GM12878 (cell line): ENCODE results near the gene SYCN. TPM values are rescaled to one million over a fixed set of nuclear protein-coding genes. Genes with fewer than 3 reads are reported as not detected.

Source experiments
- ATAC-seq: fragments of 200-7000 bp; cut with Tn5 transposase; 3 replicates; pipeline ENCODE4 v1.9.1; 2020; ENCODE audit warnings: mild to moderate bottlenecking, moderate library complexity
- BruUV-seq: library from RNA; stranded (reverse); fragments of 400-500 nt; replicated peaks from 2 replicates; lab custom pipeline; 2021; lab: Mats Ljungman, UMichigan
- CTCF ChIA-PET: fragments of 300-600 bp; sonication (Branson Sonifier 250); formaldehyde crosslinking; extraction: SDS; loops from one replicate; lab custom pipeline; 2021; ENCODE audit warnings: inconsistent platforms; lab: Yijun Ruan, JAX
- POLR2A ChIA-PET: fragments of 350-600 bp; formaldehyde crosslinking; extraction: SDS; loops from one replicate; lab custom pipeline; 2021; ENCODE audit warnings: inconsistent platforms; lab: Charles Lee
- RAD21 ChIA-PET: fragments of 300-600 bp; sonication (Branson Sonifier 250); formaldehyde crosslinking; loops from one replicate; lab custom pipeline; 2023; ENCODE audit warnings: antibody characterized with exemption; ENCODE audit not compliant: unreplicated experiment; lab: Charles Lee
- SMC1A ChIA-PET: fragments of 300-600 bp; sonication (Branson Sonifier 250); formaldehyde crosslinking; loops from one replicate; lab custom pipeline; 2023; ENCODE audit not compliant: unreplicated experiment, uncharacterized antibody; lab: Charles Lee
- DNase-seq: peaks from one replicate; pipeline ENCODE4 v3.0.0-alpha.2; 2011; ENCODE audit warnings: low read depth, low spot score
- FAIRE-seq: peaks from 3 replicates; lab custom pipeline; 2011; peaks lifted over from hg19 to GRCh38; lab: Jason Lieb, UNC
- H2AFZ ChIP-seq: 2 replicates; pipeline ENCODE4 v1.6.0; 2011; ENCODE audit warnings: low read depth, low read length, control low read depth; ENCODE audit not compliant: control insufficient read depth
- H3K27ac ChIP-seq: 2 replicates; pipeline ENCODE4 v1.5.1; 2011; ENCODE audit warnings: control low read depth; ENCODE audit not compliant: control insufficient read depth, insufficient read depth
- H3K27me3 ChIP-seq, 2 experiments: replicated peaks in 1 of 2; 2 replicates each; pipeline versions ENCODE4 v1.6.0 to v1.6.1; 2011; ENCODE audit warnings: low read length in 1 of 2; ENCODE audit not compliant: control insufficient read depth in 2 of 2, insufficient read depth in 2 of 2
- H3K36me3 ChIP-seq, 2 experiments: 2 replicates each; pipeline ENCODE4 v1.5.1; 2011; ENCODE audit warnings: low read length in 1 of 2; ENCODE audit not compliant: control insufficient read depth in 2 of 2, insufficient read depth in 2 of 2
- H3K4me1 ChIP-seq: 2 replicates; pipeline ENCODE4 v1.6.1; 2011; ENCODE audit warnings: mild to moderate bottlenecking, low read length, moderate library complexity, mixed read lengths; ENCODE audit not compliant: control insufficient read depth, insufficient read depth
- H3K4me2 ChIP-seq: 2 replicates; pipeline ENCODE4 v1.6.0; 2011; ENCODE audit warnings: control low read depth; ENCODE audit not compliant: control insufficient read depth, insufficient read depth
- H3K4me3 ChIP-seq: fragments of 200-600 bp; sonication (generic); 2 replicates; pipeline ENCODE4 v1.5.1; 2016
- H3K79me2 ChIP-seq: 2 replicates; pipeline ENCODE4 v1.6.0; 2011; ENCODE audit warnings: low read length; ENCODE audit not compliant: control insufficient read depth, insufficient read depth
- H3K9ac ChIP-seq: 2 replicates; pipeline ENCODE4 v1.8.0; 2011; ENCODE audit warnings: low read length, control low read depth, mixed read lengths; ENCODE audit not compliant: control insufficient read depth, insufficient read depth
- H3K9me3 ChIP-seq: replicated peaks from 3 replicates; pipeline ENCODE4 v1.5.1; 2011; ENCODE audit warnings: mild to moderate bottlenecking, low read length; ENCODE audit not compliant: control insufficient read depth, insufficient read depth
- H4K20me1 ChIP-seq: 2 replicates; pipeline ENCODE4 v1.6.0; 2011; ENCODE audit not compliant: control insufficient read depth, insufficient read depth
- BHLHE40 ChIP-seq, 2 experiments: fragments of 450-650 bp in 1 of 2; IDR thresholded peaks; 2 replicates each; pipeline ENCODE4 v1.6.1; 2011 to 2017; ENCODE audit warnings: low read depth in 2 of 2, borderline replicate concordance in 1 of 2, improper control_type of control experiment in 1 of 2, low read length in 1 of 2, mild to moderate bottlenecking in 1 of 2
- E2F4 ChIP-seq: IDR thresholded peaks from 2 replicates; pipeline ENCODE4 v1.6.1; 2012; ENCODE audit warnings: low read depth, low read length, improper control_type of control experiment
- EP300 ChIP-seq, 2 experiments: fragments of 150-350 bp in 1 of 2; IDR thresholded peaks; 2 replicates each; pipeline ENCODE4 v1.6.1; 2011 to 2012; ENCODE audit warnings: low read depth in 2 of 2, low read length in 2 of 2, borderline replicate concordance in 1 of 2, improper control_type of control experiment in 1 of 2, inconsistent platforms in 1 of 2; ENCODE audit not compliant: control insufficient read depth in 1 of 2
- IKZF2 ChIP-seq, 2 experiments: fragments of 450-650 bp; IDR thresholded peaks; 2 replicates each; pipeline ENCODE4 v1.6.1; 2017; ENCODE audit warnings: mild to moderate bottlenecking in 2 of 2, moderate library complexity in 2 of 2
- MLLT1 ChIP-seq: fragments of 450-650 bp; IDR thresholded peaks from 2 replicates; pipeline ENCODE4 v1.6.1; 2016; ENCODE audit warnings: mild to moderate bottlenecking
- MYB ChIP-seq: fragments of 150-350 bp; IDR thresholded peaks from 2 replicates; pipeline ENCODE4 v1.6.1; 2014; ENCODE audit warnings: mild to moderate bottlenecking, low read depth, low read length, borderline replicate concordance
- NFYA ChIP-seq: IDR thresholded peaks from 2 replicates; pipeline ENCODE4 v1.6.1; 2011; ENCODE audit warnings: low read depth, mild to moderate bottlenecking, low read length, improper control_type of control experiment, borderline replicate concordance
- PRDM15 ChIP-seq: fragments of 450-650 bp; formaldehyde crosslinking; IDR thresholded peaks from 2 replicates; pipeline ENCODE4 v1.4.0; 2020; ENCODE audit warnings: mild to moderate bottlenecking, moderate library complexity
- SREBF1 ChIP-seq: IDR thresholded peaks from 2 replicates; pipeline ENCODE4 v1.6.1; 2012; ENCODE audit warnings: mild to moderate bottlenecking, low read length
- USF2 ChIP-seq: IDR thresholded peaks from 2 replicates; pipeline ENCODE4 v1.6.1; 2011; ENCODE audit warnings: low read depth, low read length, improper control_type of control experiment, borderline replicate concordance
- WGBS: methylation state at CpG from one replicate; pipeline ENCODE4 v1.1.6; 2016; ENCODE audit warnings: low lambda C conversion rate; ENCODE audit not compliant: insufficient replicate concordance, insufficient coverage; ENCODE audit errors: missing lambda C conversion rate; 5-methylcytosine and 5-hydroxymethylcytosine counted together
- in situ Hi-C: fragments of 300-500 bp; cut with MboI; formaldehyde crosslinking; loops from 9 replicates; pipeline ENCODE4 v1.14.3; 2018; ENCODE audit warnings: mixed read lengths
- intact Hi-C: fragments of 100-400 bp; cut with micrococcal nuclease; formaldehyde crosslinking; loops from one replicate; pipeline ENCODE4 v1.14.2; 2022; ENCODE audit not compliant: unreplicated experiment
- polyA plus RNA-seq, 11 experiments: library from polyadenylated mRNA; depleted of rRNA in 4 of 11; unstranded in 6 of 11; stranded (reverse) in 5 of 11; fragments of >200 nt; fragmentation: Nextera tagmentation in 4 of 11; fragmentation: Illumina TruSeq in 1 of 11; extraction: Ambion mirVana in 4 of 11; extraction: Trizol in 1 of 11; gene quantifications; 1 replicate in 1 of 11; 2 replicates in 10 of 11; pipeline versions ENCODE4 v1.2.1 to v1.2.3, GENCODE V29; 2011 to 2016; ENCODE audit warnings: inconsistent platforms in 2 of 11, missing spikeins in 2 of 11, low read depth in 1 of 11
- total RNA-seq, 4 experiments: library from RNA; depleted of rRNA in 3 of 4; stranded (reverse); fragments of >200 nt in 3 of 4; fragmentation: Illumina TruSeq in 1 of 4; extraction: Trizol in 1 of 4; gene quantifications; 2 replicates each; pipeline versions ENCODE4 v1.2.1 to v1.2.3, GENCODE V29; 2013 to 2021

SYCN gene
- total and polyA plus RNA-seq, 10 of the 15 experiments (the other 5 are each of a cell fraction or from before 2014, with no cell fraction given) = 0.54 TPM; not detected in 9

DNA sequence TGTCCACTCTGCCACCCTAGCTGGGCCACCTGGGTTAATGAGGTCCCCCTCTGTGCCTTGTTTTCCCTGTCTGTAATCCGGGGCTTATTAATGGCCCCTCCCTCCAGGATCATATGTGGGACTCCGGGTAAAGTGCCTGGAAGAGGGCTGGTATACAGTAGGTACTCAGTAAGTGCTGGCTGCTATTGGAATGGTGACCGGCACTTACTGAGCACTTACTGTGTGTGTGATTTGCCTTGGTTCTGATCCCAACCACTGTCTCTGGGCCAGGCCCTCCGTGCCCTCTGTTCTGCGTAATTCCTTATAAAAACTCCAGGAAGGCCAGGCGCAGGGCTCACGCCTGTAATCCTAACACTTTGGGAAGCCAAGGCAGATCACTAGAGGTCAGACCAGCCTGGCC lies 38.2 kb downstream of the SYCN start:
- Histone ChIP-seq H3K4me1 (no peaks in the 10 kb centered on the region), H2AFZ (no peak overlapping the region), H4K20me1 (no peaks in the 10 kb centered on the region), H3K4me2 (no peak overlapping the region), H3K27me3 (no peaks in the 10 kb centered on the region), H3K36me3 (peaks cover 0 to 8% of the 10 kb centered on the region in 2 experiments; a peak in 2 of 4 replicates), H3K4me3 (no peak overlapping the region), H3K27ac (no peak overlapping the region), H3K79me2 (no peaks in the 10 kb centered on the region), H3K9me3 (no peaks in the 10 kb centered on the region), H3K9ac (no peak overlapping the region)
- intact Hi-C loops (no loop called here), in situ Hi-C loops (no loop called here)
- WGBS = 85% methylated on average over 7 of the region's 7 CpGs
- CTCF ChIA-PET = no interaction called here
- SMC1A ChIA-PET = no interaction called here
- ATAC-seq (no peak), DNase-seq (no peak), FAIRE-seq (no peak)
- RAD21 ChIA-PET = no interaction called here
- POLR2A ChIA-PET = no interaction called here
- TF ChIP-seq IKZF2 (IDR thresholded peaks at IDR 0.05) (no peak), PRDM15 (CRISPR knock-in tag) (no peak), BHLHE40 (IDR thresholded peaks at IDR 0.05; ENCODE audit: borderline replicate concordance in 1 of 2, low read depth in 2 of 2, low read length in 1 of 2) (no peak), USF2 (no peak), MLLT1 (no peak), EP300 (IDR thresholded peaks at IDR 0.05; ENCODE audit: borderline replicate concordance in 1 of 2, control insufficient read depth in 1 of 2, low read depth in 2 of 2, low read length in 2 of 2) (no peak), MYB (no peak), E2F4 (no peak), SREBF1 (no peak), NFYA (no peak)
- no TSS peak for BruUV-seq
